Measurements from ENCODE around the gene NPC1L1.

NPC1L1 gene

GRCh38 chr7:44488955-44489354 lies 52.2 kb downstream of the NPC1L1 start:
- Histone ChIP-seq H3K9ac (peak overlapping the region; percentile 97; the same call in 1 of the 2 replicates), H3K4me1 (ENCODE audit: low read depth, poor library complexity, severe bottlenecking) (peaks cover 21% of the 10 kb centered on the region), H2AFZ (ENCODE audit: low read depth) (no peak overlapping the region), H3K36me3 (ENCODE audit: insufficient read depth) (peaks cover 13% of the 10 kb centered on the region; the same call in 1 of the 2 replicates), H3K4me3 (IDR thresholded peaks at IDR 0.05; ENCODE audit: insufficient read depth, low read depth, low read length) (no peak overlapping the region), H3K27me3 (ENCODE audit: insufficient read depth, low read depth) (no peaks in the 10 kb centered on the region), H3K27ac (no peak overlapping the region), H3K4me2 (peak overlapping the region; percentile 92), H4K20me1 (ENCODE audit: insufficient read depth) (no peaks in the 10 kb centered on the region), H3K79me2 (ENCODE audit: insufficient read depth, low read depth) (peaks cover 40% of the 10 kb centered on the region)
- TF ChIP-seq CTCF (conservative IDR thresholded peaks at IDR 0.05; ENCODE audit: low read depth, low read length), result no peak

- Histone ChIP-seq H3K4me3 (IDR thresholded peaks at IDR 0.05; ENCODE audit: insufficient read depth, low read depth, low read length) (no peak overlapping the region), H2AFZ (ENCODE audit: low read depth) (no peak overlapping the region), H3K9ac (no peak overlapping the region), H3K4me1 (ENCODE audit: low read depth, poor library complexity, severe bottlenecking) (peaks cover 20% of the 10 kb centered on the region), H3K27me3 (ENCODE audit: insufficient read depth, low read depth) (no peaks in the 10 kb centered on the region), H4K20me1 (ENCODE audit: insufficient read depth) (no peaks in the 10 kb centered on the region), H3K79me2 (ENCODE audit: insufficient read depth, low read depth) (peaks cover 40% of the 10 kb centered on the region), H3K4me2 (no peak overlapping the region), H3K36me3 (ENCODE audit: insufficient read depth) (peaks cover 26% of the 10 kb centered on the region; the same call in 1 of the 2 replicates), H3K27ac (no peak overlapping the region)
- TF ChIP-seq CTCF (conservative IDR thresholded peaks at IDR 0.05; ENCODE audit: low read depth, low read length), result no peak
Measured at GRCh38 chr7:44486693-44487092, 54.4 kb downstream of the NPC1L1 start.

GRCh38 chr7:44486001-44486400 lies 55.1 kb downstream of the NPC1L1 start:
- Histone ChIP-seq H3K36me3 (ENCODE audit: insufficient read depth) (peaks cover 33% of the 10 kb centered on the region; the same call in 1 of the 2 replicates), H4K20me1 (ENCODE audit: insufficient read depth) (no peaks in the 10 kb centered on the region)

GRCh38 chr7:44484482-44485313 lies 56.4 kb downstream of the NPC1L1 start:
- Histone ChIP-seq H3K36me3 (ENCODE audit: insufficient read depth) (peaks cover 35% of the 10 kb centered on the region; the same call in 1 of the 2 replicates), H4K20me1 (ENCODE audit: insufficient read depth) (no peaks in the 10 kb centered on the region), H3K27me3 (ENCODE audit: insufficient read depth, low read depth) (no peaks in the 10 kb centered on the region), H3K4me2 (no peak overlapping the region), H3K4me1 (ENCODE audit: low read depth, poor library complexity, severe bottlenecking) (peaks cover 14% of the 10 kb centered on the region), H2AFZ (ENCODE audit: low read depth) (no peak overlapping the region), H3K27ac (no peak overlapping the region), H3K4me3 (IDR thresholded peaks at IDR 0.05; ENCODE audit: insufficient read depth, low read depth, low read length) (no peak overlapping the region), H3K9ac (no peak overlapping the region), H3K79me2 (ENCODE audit: insufficient read depth, low read depth) (peaks cover 39% of the 10 kb centered on the region)
- no peak for TF ChIP-seq CTCF (conservative IDR thresholded peaks at IDR 0.05; ENCODE audit: low read depth, low read length)

More at GRCh38 chr7:44486001-44486400, 55.1 kb downstream of the NPC1L1 start:
- H3K9ac ChIP-seq, result no peak overlapping the region
- peaks cover 14% of the 10 kb centered on the region for H3K4me1 ChIP-seq (ENCODE audit: low read depth, poor library complexity, severe bottlenecking)
- no peak for TF ChIP-seq CTCF (conservative IDR thresholded peaks at IDR 0.05; ENCODE audit: low read depth, low read length)
- no peak overlapping the region for H3K27ac ChIP-seq
- no peak overlapping the region for H3K4me2 ChIP-seq
- H3K4me3 ChIP-seq (IDR thresholded peaks at IDR 0.05; ENCODE audit: insufficient read depth, low read depth, low read length), result no peak overlapping the region
- no peak overlapping the region for H2AFZ ChIP-seq (ENCODE audit: low read depth)
- peaks cover 40% of the 10 kb centered on the region for H3K79me2 ChIP-seq (ENCODE audit: insufficient read depth, low read depth)
- no peaks in the 10 kb centered on the region for H3K27me3 ChIP-seq (ENCODE audit: insufficient read depth, low read depth)
